ENCODE data around the gene ATP6V0A4.

The ATP6V0A4 gene

GRCh38 chr7:138666385-138666784 lies 131.6 kb downstream of the ATP6V0A4 start:
- H3K27me3 ChIP-seq (ENCODE audit: control insufficient read depth in 5 of 5, insufficient read depth in 4 of 5, low read length in 5 of 5): peaks cover 5 to 14% (median 8%) of the 10 kb centered on the region in 5 donors
- peaks cover 0 to 2% (median 0%) of the 10 kb centered on the region in 5 donors for H3K9me3 ChIP-seq (ENCODE audit: control insufficient read depth in 5 of 5, low read length in 5 of 5)
- H3K9ac ChIP-seq (ENCODE audit: low read length in 5 of 5): no peak overlapping the region
- H3K4me3 ChIP-seq (ENCODE audit: low read depth in 1 of 5, low read length in 5 of 5): no peak overlapping the region
- peaks cover 0 to 11% (median 6%) of the 10 kb centered on the region in 5 donors for H3K4me1 ChIP-seq (ENCODE audit: control insufficient read depth in 5 of 5, insufficient read depth in 5 of 5, low read length in 5 of 5)
- H3K36me3 ChIP-seq (ENCODE audit: control insufficient read depth in 5 of 5, insufficient read depth in 5 of 5, low read length in 5 of 5): no peaks in the 10 kb centered on the region
- no peak overlapping the region for H3K27ac ChIP-seq (ENCODE audit: low read depth, low read length)

GRCh38 chr7:138665669-138666140 lies 132.3 kb downstream of the ATP6V0A4 start:
- Histone ChIP-seq H3K4me3 (ENCODE audit: low read depth in 1 of 5, low read length in 5 of 5) (no peak overlapping the region), H3K4me1 (ENCODE audit: control insufficient read depth in 5 of 5, insufficient read depth in 5 of 5, low read length in 5 of 5) (peaks cover 0 to 11% (median 6%) of the 10 kb centered on the region in 5 donors), H3K9me3 (ENCODE audit: control insufficient read depth in 5 of 5, low read length in 5 of 5) (peaks cover 0 to 2% (median 0%) of the 10 kb centered on the region in 5 donors), H3K36me3 (ENCODE audit: control insufficient read depth in 5 of 5, insufficient read depth in 5 of 5, low read length in 5 of 5) (no peaks in the 10 kb centered on the region), H3K27ac (ENCODE audit: low read depth, low read length) (no peak overlapping the region), H3K27me3 (ENCODE audit: control insufficient read depth in 5 of 5, insufficient read depth in 4 of 5, low read length in 5 of 5) (peaks cover 5 to 14% (median 8%) of the 10 kb centered on the region in 5 donors), H3K9ac (ENCODE audit: low read length in 5 of 5) (no peak overlapping the region)

- Histone ChIP-seq H3K36me3 (ENCODE audit: control insufficient read depth in 5 of 5, insufficient read depth in 5 of 5, low read length in 5 of 5) (no peaks in the 10 kb centered on the region), H3K27me3 (ENCODE audit: control insufficient read depth in 5 of 5, insufficient read depth in 4 of 5, low read length in 5 of 5) (peaks cover 5 to 14% (median 8%) of the 10 kb centered on the region in 5 donors), H3K4me1 (ENCODE audit: control insufficient read depth in 5 of 5, insufficient read depth in 5 of 5, low read length in 5 of 5) (peaks cover 0 to 11% (median 6%) of the 10 kb centered on the region in 5 donors), H3K9ac (ENCODE audit: low read length in 5 of 5) (no peak overlapping the region), H3K27ac (ENCODE audit: low read depth, low read length) (no peak overlapping the region), H3K9me3 (ENCODE audit: control insufficient read depth in 5 of 5, low read length in 5 of 5) (peaks cover 0 to 2% (median 0%) of the 10 kb centered on the region in 5 donors), H3K4me3 (ENCODE audit: low read depth in 1 of 5, low read length in 5 of 5) (no peak overlapping the region)
These were observed 132.7 kb downstream of the ATP6V0A4 start for GRCh38 chr7:138665249-138665648.

GRCh38 chr7:138663725-138664710 lies 134.0 kb downstream of the ATP6V0A4 start:
- peaks cover 5 to 19% (median 10%) of the 10 kb centered on the region in 5 donors for H3K27me3 ChIP-seq (ENCODE audit: control insufficient read depth in 5 of 5, insufficient read depth in 4 of 5, low read length in 5 of 5)
- no peak overlapping the region for H3K9ac ChIP-seq (ENCODE audit: low read length in 5 of 5)
- peaks cover 0 to 5% (median 0%) of the 10 kb centered on the region in 5 donors for H3K9me3 ChIP-seq (ENCODE audit: control insufficient read depth in 5 of 5, low read length in 5 of 5)
- peaks cover 0 to 11% (median 6%) of the 10 kb centered on the region in 5 donors for H3K4me1 ChIP-seq (ENCODE audit: control insufficient read depth in 5 of 5, insufficient read depth in 5 of 5, low read length in 5 of 5)
- H3K4me3 ChIP-seq (ENCODE audit: low read depth in 1 of 5, low read length in 5 of 5): peak overlapping the region; percentile 47 to 62 (median 57)
- H3K27ac ChIP-seq (ENCODE audit: low read depth, low read length): no peak overlapping the region
- H3K36me3 ChIP-seq (ENCODE audit: control insufficient read depth in 5 of 5, insufficient read depth in 5 of 5, low read length in 5 of 5): no peaks in the 10 kb centered on the region

GRCh38 chr7:138662991-138663320 lies 135.0 kb downstream of the ATP6V0A4 start:
- Histone ChIP-seq H3K27ac (ENCODE audit: low read depth, low read length) (no peak overlapping the region), H3K9ac (ENCODE audit: low read length in 5 of 5) (no peak overlapping the region), H3K4me1 (ENCODE audit: control insufficient read depth in 5 of 5, insufficient read depth in 5 of 5, low read length in 5 of 5) (peaks cover 0 to 11% (median 6%) of the 10 kb centered on the region in 5 donors), H3K9me3 (ENCODE audit: control insufficient read depth in 5 of 5, low read length in 5 of 5) (peaks cover 0 to 5% (median 0%) of the 10 kb centered on the region in 5 donors), H3K36me3 (ENCODE audit: control insufficient read depth in 5 of 5, insufficient read depth in 5 of 5, low read length in 5 of 5) (no peaks in the 10 kb centered on the region), H3K27me3 (ENCODE audit: control insufficient read depth in 5 of 5, insufficient read depth in 4 of 5, low read length in 5 of 5) (peaks cover 5 to 19% (median 10%) of the 10 kb centered on the region in 5 donors), H3K4me3 (ENCODE audit: low read depth in 1 of 5, low read length in 5 of 5) (no peak overlapping the region)

GRCh38 chr7:138662076-138662990 lies 135.7 kb downstream of the ATP6V0A4 start:
- H3K4me3 ChIP-seq (ENCODE audit: low read depth in 1 of 5, low read length in 5 of 5): no peak overlapping the region
- peaks cover 0 to 11% (median 6%) of the 10 kb centered on the region in 5 donors for H3K4me1 ChIP-seq (ENCODE audit: control insufficient read depth in 5 of 5, insufficient read depth in 5 of 5, low read length in 5 of 5)
- H3K36me3 ChIP-seq (ENCODE audit: control insufficient read depth in 5 of 5, insufficient read depth in 5 of 5, low read length in 5 of 5): no peaks in the 10 kb centered on the region
- H3K9ac ChIP-seq (ENCODE audit: low read length in 5 of 5): no peak overlapping the region
- peaks cover 0 to 5% (median 0%) of the 10 kb centered on the region in 5 donors for H3K9me3 ChIP-seq (ENCODE audit: control insufficient read depth in 5 of 5, low read length in 5 of 5)
- H3K27ac ChIP-seq (ENCODE audit: low read depth, low read length): no peak overlapping the region
- peaks cover 5 to 19% (median 10%) of the 10 kb centered on the region in 5 donors for H3K27me3 ChIP-seq (ENCODE audit: control insufficient read depth in 5 of 5, insufficient read depth in 4 of 5, low read length in 5 of 5)

- H3K27ac ChIP-seq (ENCODE audit: low read depth, low read length): no peak overlapping the region
- H3K27me3 ChIP-seq (ENCODE audit: control insufficient read depth in 5 of 5, insufficient read depth in 4 of 5, low read length in 5 of 5): peaks cover 5 to 19% (median 10%) of the 10 kb centered on the region in 5 donors
- no peak overlapping the region for H3K9ac ChIP-seq (ENCODE audit: low read length in 5 of 5)
- no peaks in the 10 kb centered on the region for H3K36me3 ChIP-seq (ENCODE audit: control insufficient read depth in 5 of 5, insufficient read depth in 5 of 5, low read length in 5 of 5)
- H3K4me3 ChIP-seq (ENCODE audit: low read depth in 1 of 5, low read length in 5 of 5): no peak overlapping the region
- peaks cover 0 to 11% (median 6%) of the 10 kb centered on the region in 5 donors for H3K4me1 ChIP-seq (ENCODE audit: control insufficient read depth in 5 of 5, insufficient read depth in 5 of 5, low read length in 5 of 5)
- peaks cover 0 to 5% (median 0%) of the 10 kb centered on the region in 5 donors for H3K9me3 ChIP-seq (ENCODE audit: control insufficient read depth in 5 of 5, low read length in 5 of 5)
These were observed 136.8 kb downstream of the ATP6V0A4 start for GRCh38 chr7:138661069-138661635.

GRCh38 chr7:138658889-138659288 lies 139.1 kb downstream of the ATP6V0A4 start:
- H3K4me3 ChIP-seq (ENCODE audit: low read depth in 1 of 5, low read length in 5 of 5): no peak overlapping the region
- H3K9ac ChIP-seq (ENCODE audit: low read length in 5 of 5): no peak overlapping the region
- no peak overlapping the region for H3K27ac ChIP-seq (ENCODE audit: low read depth, low read length)
- peaks cover 0 to 4% (median 0%) of the 10 kb centered on the region in 5 donors for H3K4me1 ChIP-seq (ENCODE audit: control insufficient read depth in 5 of 5, insufficient read depth in 5 of 5, low read length in 5 of 5)
- peaks cover 0 to 12% (median 3%) of the 10 kb centered on the region in 5 donors for H3K9me3 ChIP-seq (ENCODE audit: control insufficient read depth in 5 of 5, low read length in 5 of 5)
- H3K27me3 ChIP-seq (ENCODE audit: control insufficient read depth in 5 of 5, insufficient read depth in 4 of 5, low read length in 5 of 5): peaks cover 0 to 12% (median 5%) of the 10 kb centered on the region in 5 donors
- H3K36me3 ChIP-seq (ENCODE audit: control insufficient read depth in 5 of 5, insufficient read depth in 5 of 5, low read length in 5 of 5): no peaks in the 10 kb centered on the region

- Histone ChIP-seq H3K4me1 (ENCODE audit: control insufficient read depth in 5 of 5, insufficient read depth in 5 of 5, low read length in 5 of 5) (no peaks in the 10 kb centered on the region), H3K27ac (ENCODE audit: low read depth, low read length) (no peak overlapping the region)
These were observed 140.1 kb downstream of the ATP6V0A4 start for GRCh38 chr7:138657854-138658386.

More at GRCh38 chr7:138657854-138658386, 140.1 kb downstream of the ATP6V0A4 start:
- peaks cover 0 to 9% (median 4%) of the 10 kb centered on the region in 5 donors for H3K27me3 ChIP-seq (ENCODE audit: control insufficient read depth in 5 of 5, insufficient read depth in 4 of 5, low read length in 5 of 5)
- H3K36me3 ChIP-seq (ENCODE audit: control insufficient read depth in 5 of 5, insufficient read depth in 5 of 5, low read length in 5 of 5): no peaks in the 10 kb centered on the region
- no peak overlapping the region for H3K4me3 ChIP-seq (ENCODE audit: low read depth in 1 of 5, low read length in 5 of 5)
- no peak overlapping the region for H3K9ac ChIP-seq (ENCODE audit: low read length in 5 of 5)
- H3K9me3 ChIP-seq (ENCODE audit: control insufficient read depth in 5 of 5, low read length in 5 of 5): peaks cover 0 to 17% (median 5%) of the 10 kb centered on the region in 5 donors
